NCI-H460 (cell line): ENCODE measurements around the gene TAF11L14. TPM values are rescaled to one million over a fixed set of nuclear protein-coding genes. Genes with fewer than 3 reads are reported as not detected.

Experiments used
- DNase-seq: peaks from one replicate; pipeline ENCODE4 v3.0.0-alpha.2; 2016; ENCODE audit warnings: low read depth; ENCODE audit errors: extremely low read depth
- small RNA-seq, 2 experiments: library from RNA; depleted of rRNA; stranded (forward); fragments of <200 nt; gene quantifications; one replicate each; pipeline ENCODE3, GENCODE V24; 2014
- total RNA-seq: library from RNA; depleted of rRNA; stranded (reverse); fragments of >200 nt; shearing (Covaris generic); gene quantifications from 2 replicates; pipeline ENCODE4 v1.2.3, GENCODE V29; 2014; rRNA removed

The TAF11L14 gene
- total RNA-seq, 1 experiment from 2014 or later, result not detected

GRCh38 chr5:17678751-17679324 is 44.6 kb downstream of the TAF11L14 start:
- DNase-seq, result no peak

GRCh38 chr5:17679597-17680203 is 45.4 kb downstream of the TAF11L14 start:
- peak; percentile 9 for DNase-seq

DNA sequence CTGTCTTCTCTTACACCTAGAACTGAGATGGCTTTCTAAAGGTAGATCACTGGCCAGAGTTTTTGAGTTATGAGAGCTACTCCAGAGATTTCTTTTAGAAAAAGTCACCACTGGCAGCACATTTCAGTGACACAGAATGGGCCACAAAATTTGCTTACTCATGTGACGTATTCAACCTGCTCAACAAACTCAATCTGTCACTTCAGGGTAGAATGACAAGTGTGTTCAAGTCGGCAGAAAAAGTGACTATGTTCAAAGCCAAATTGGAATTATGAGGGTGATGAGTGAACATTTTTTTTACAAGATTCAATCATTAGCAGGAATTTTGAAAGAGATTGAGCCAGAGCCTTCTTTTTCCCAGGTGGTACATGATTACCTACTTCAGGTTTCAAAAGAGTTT is 46.5 kb downstream of the TAF11L14 start:
- no peak for DNase-seq

Small RNAs within 50 kb of the gene (small RNA-seq; reads per million reads assigned to genes)
- gene AC233724.1 (0 reads per million in 2 experiments), gene AC233724.12 (0 reads per million in 2 experiments), gene AC233724.2 (0 reads per million in 2 experiments), gene AC233724.3 (0 reads per million in 2 experiments), gene AC233724.4 (0 reads per million in 2 experiments), gene AC233724.6 (0 reads per million in 2 experiments), gene AC233724.7 (0 reads per million in 2 experiments)

Other genes with a start within 250 kb of the TAF11L14 start
- gene TAF11L2, start 136.2 kb upstream of the TAF11L14 start, total RNA-seq, result not detected in 2 replicates
- not detected in 2 replicates for gene TAF11L3, start 116.1 kb upstream of the TAF11L14 start, total RNA-seq
- gene TAF11L4, start 112.7 kb upstream of the TAF11L14 start, total RNA-seq, result not detected in 2 replicates
- gene TAF11L5, start 109.2 kb upstream of the TAF11L14 start, total RNA-seq, result not detected in 2 replicates
- not detected in 2 replicates for gene TAF11L6, start 105.8 kb upstream of the TAF11L14 start, total RNA-seq
- not detected in 2 replicates for gene TAF11L7, start 48.7 kb upstream of the TAF11L14 start, total RNA-seq
- gene TAF11L8, start 43.5 kb upstream of the TAF11L14 start, total RNA-seq, result not detected in 2 replicates
- not detected in 2 replicates for gene TAF11L9, start 40.1 kb upstream of the TAF11L14 start, total RNA-seq
- gene TAF11L10, start 36.6 kb upstream of the TAF11L14 start, total RNA-seq, result not detected in 2 replicates
- 0.25 TPM in 1 of 2 replicates, not detected in the other for gene TAF11L11, start 30.3 kb upstream of the TAF11L14 start, total RNA-seq
- not detected in 2 replicates for gene TAF11L12, start 24.1 kb upstream of the TAF11L14 start, total RNA-seq
- not detected in 2 replicates for gene TAF11L13, start 2.4 kb upstream of the TAF11L14 start, total RNA-seq